GM12878 (cell line): ENCODE results near the gene PIGN. TPM values are rescaled to one million over a fixed set of nuclear protein-coding genes. Genes with fewer than 3 reads are reported as not detected.

ENCODE experiments used
- ATF2 ChIP-seq: IDR thresholded peaks from 2 replicates; pipeline ENCODE4 v1.6.1; 2012; ENCODE audit warnings: low read length, inconsistent platforms
- CUX1 ChIP-seq: IDR thresholded peaks from 2 replicates; pipeline ENCODE4 v1.6.1; 2012; ENCODE audit warnings: improper control_type of control experiment, low read depth, low read length; ENCODE audit not compliant: insufficient replicate concordance
- EED ChIP-seq: sonication (generic); IDR thresholded peaks from 2 replicates; pipeline ENCODE4 v1.6.1; 2016; ENCODE audit warnings: antibody characterized with exemption, low read depth
- HDGF ChIP-seq: fragments of 450-650 bp; IDR thresholded peaks from 2 replicates; pipeline ENCODE4 v1.6.1; 2016; ENCODE audit warnings: antibody characterized with exemption
- IRF4 ChIP-seq: IDR thresholded peaks from 2 replicates; pipeline ENCODE4 v1.6.1; 2011; ENCODE audit warnings: low read depth, low read length
- ZNF622 ChIP-seq: fragments of 450-650 bp; IDR thresholded peaks from 2 replicates; pipeline ENCODE4 v1.6.1; 2017; ENCODE audit warnings: mild to moderate bottlenecking, inconsistent platforms
- polyA plus RNA-seq, 11 experiments: library from polyadenylated mRNA; depleted of rRNA in 4 of 11; unstranded in 6 of 11; stranded (reverse) in 5 of 11; fragments of >200 nt; fragmentation: Nextera tagmentation in 4 of 11; fragmentation: Illumina TruSeq in 1 of 11; extraction: Ambion mirVana in 4 of 11; extraction: Trizol in 1 of 11; gene quantifications; 1 replicate in 1 of 11; 2 replicates in 10 of 11; pipeline versions ENCODE4 v1.2.1 to v1.2.3, GENCODE V29; 2011 to 2016; ENCODE audit warnings: inconsistent platforms in 2 of 11, missing spikeins in 2 of 11, low read depth in 1 of 11
- total RNA-seq, 4 experiments: library from RNA; depleted of rRNA in 3 of 4; stranded (reverse); fragments of >200 nt in 3 of 4; fragmentation: Illumina TruSeq in 1 of 4; extraction: Trizol in 1 of 4; gene quantifications; 2 replicates each; pipeline versions ENCODE4 v1.2.1 to v1.2.3, GENCODE V29; 2013 to 2021

The PIGN gene
- total and polyA plus RNA-seq, 10 of the 15 experiments (the other 5 are each of a cell fraction or from before 2014, with no cell fraction given): 6.9 to 25.4 (median 18.7) TPM

DNA sequence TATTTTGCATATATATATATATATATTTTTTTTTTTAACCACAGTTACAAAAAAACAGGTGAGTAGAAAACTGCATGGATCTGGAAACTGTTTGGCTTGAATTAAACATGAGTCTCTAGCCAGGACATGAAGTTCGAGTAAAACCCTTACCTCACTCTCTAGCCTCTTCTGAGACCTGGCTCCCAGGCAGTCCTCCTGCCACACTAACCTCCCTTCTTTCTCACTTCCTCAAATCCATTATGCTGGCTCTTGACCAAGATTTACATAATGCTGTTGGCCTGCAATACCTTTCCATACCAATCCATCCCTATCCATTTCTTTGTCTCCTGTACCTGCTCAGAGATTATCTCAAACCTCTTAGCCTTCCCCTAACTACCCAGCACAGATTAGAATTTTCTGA, 34.0 kb downstream of the PIGN start (continued):
- TF ChIP-seq CUX1: no peak
- TF ChIP-seq ZNF622: no peak
- TF ChIP-seq EED: no peak
- no peak for TF ChIP-seq IRF4
- no peak for TF ChIP-seq HDGF
- no peak for TF ChIP-seq ATF2
